ENCODE measurements around the gene ANO2.

ANO2 gene

DNA sequence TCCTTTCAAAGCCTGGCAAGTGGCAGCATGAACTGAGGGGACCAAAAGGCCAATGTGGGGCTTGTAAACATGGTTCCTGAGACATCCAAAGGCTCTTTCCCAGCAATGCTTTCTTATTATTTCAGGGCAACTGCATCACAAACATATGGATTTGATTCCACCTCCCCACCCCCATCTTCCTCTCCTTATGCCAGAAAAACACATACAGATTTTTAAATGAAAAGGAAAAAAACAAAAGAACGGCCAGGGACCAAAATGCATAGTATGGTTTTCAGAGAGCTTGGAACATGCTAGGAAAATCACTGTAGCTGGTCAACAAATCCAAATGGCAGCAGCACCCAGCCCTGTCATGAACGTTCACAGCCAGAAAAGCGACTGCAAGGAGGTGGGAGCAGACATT is 167.6 kb downstream of the ANO2 start:
- TF ChIP-seq, protein P1, sequence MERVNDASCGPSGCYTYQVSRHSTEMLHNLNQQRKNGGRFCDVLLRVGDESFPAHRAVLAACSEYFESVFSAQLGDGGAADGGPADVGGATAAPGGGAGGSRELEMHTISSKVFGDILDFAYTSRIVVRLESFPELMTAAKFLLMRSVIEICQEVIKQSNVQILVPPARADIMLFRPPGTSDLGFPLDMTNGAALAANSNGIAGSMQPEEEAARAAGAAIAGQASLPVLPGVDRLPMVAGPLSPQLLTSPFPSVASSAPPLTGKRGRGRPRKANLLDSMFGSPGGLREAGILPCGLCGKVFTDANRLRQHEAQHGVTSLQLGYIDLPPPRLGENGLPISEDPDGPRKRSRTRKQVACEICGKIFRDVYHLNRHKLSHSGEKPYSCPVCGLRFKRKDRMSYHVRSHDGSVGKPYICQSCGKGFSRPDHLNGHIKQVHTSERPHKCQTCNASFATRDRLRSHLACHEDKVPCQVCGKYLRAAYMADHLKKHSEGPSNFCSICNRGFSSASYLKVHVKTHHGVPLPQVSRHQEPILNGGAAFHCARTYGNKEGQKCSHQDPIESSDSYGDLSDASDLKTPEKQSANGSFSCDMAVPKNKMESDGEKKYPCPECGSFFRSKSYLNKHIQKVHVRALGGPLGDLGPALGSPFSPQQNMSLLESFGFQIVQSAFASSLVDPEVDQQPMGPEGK (CRISPR knock-in tag; IDR thresholded peaks at IDR 0.05; ENCODE audit: borderline replicate concordance) = no peak
- TF ChIP-seq SNAI2 (CRISPR knock-in tag; IDR thresholded peaks at IDR 0.05) (no peak), TCF4 (CRISPR knock-in tag; IDR thresholded peaks at IDR 0.05; ENCODE audit: borderline replicate concordance) (no peak), CSDC2 (CRISPR knock-in tag; IDR thresholded peaks at IDR 0.05) (no peak), ZFP3 (CRISPR knock-in tag; IDR thresholded peaks at IDR 0.05) (no peak), ZC3H10 (CRISPR knock-in tag; IDR thresholded peaks at IDR 0.05) (no peak), ISL1 (CRISPR knock-in tag; IDR thresholded peaks at IDR 0.05) (no peak), ZFP30 (CRISPR knock-in tag; IDR thresholded peaks at IDR 0.05) (no peak), ZNF565 (CRISPR knock-in tag; conservative IDR thresholded peaks at IDR 0.05; ENCODE audit: low read depth) (no peak)
- TF ChIP-seq, protein P2, sequence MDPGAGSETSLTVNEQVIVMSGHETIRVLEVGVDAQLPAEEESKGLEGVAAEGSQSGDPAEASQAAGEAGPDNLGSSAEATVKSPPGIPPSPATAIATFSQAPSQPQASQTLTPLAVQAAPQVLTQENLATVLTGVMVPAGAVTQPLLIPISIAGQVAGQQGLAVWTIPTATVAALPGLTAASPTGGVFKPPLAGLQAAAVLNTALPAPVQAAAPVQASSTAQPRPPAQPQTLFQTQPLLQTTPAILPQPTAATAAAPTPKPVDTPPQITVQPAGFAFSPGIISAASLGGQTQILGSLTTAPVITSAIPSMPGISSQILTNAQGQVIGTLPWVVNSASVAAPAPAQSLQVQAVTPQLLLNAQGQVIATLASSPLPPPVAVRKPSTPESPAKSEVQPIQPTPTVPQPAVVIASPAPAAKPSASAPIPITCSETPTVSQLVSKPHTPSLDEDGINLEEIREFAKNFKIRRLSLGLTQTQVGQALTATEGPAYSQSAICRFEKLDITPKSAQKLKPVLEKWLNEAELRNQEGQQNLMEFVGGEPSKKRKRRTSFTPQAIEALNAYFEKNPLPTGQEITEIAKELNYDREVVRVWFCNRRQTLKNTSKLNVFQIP (CRISPR knock-in tag; IDR thresholded peaks at IDR 0.05; ENCODE audit: borderline replicate concordance, low read depth) = no peak
- TF ChIP-seq, protein P3, sequence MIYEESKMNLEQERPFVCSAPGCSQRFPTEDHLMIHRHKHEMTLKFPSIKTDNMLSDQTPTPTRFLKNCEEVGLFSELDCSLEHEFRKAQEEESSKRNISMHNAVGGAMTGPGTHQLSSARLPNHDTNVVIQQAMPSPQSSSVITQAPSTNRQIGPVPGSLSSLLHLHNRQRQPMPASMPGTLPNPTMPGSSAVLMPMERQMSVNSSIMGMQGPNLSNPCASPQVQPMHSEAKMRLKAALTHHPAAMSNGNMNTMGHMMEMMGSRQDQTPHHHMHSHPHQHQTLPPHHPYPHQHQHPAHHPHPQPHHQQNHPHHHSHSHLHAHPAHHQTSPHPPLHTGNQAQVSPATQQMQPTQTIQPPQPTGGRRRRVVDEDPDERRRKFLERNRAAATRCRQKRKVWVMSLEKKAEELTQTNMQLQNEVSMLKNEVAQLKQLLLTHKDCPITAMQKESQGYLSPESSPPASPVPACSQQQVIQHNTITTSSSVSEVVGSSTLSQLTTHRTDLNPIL (CRISPR knock-in tag; IDR thresholded peaks at IDR 0.05; ENCODE audit: low read depth) = no peak
- no peak for ATAC-seq

DNA sequence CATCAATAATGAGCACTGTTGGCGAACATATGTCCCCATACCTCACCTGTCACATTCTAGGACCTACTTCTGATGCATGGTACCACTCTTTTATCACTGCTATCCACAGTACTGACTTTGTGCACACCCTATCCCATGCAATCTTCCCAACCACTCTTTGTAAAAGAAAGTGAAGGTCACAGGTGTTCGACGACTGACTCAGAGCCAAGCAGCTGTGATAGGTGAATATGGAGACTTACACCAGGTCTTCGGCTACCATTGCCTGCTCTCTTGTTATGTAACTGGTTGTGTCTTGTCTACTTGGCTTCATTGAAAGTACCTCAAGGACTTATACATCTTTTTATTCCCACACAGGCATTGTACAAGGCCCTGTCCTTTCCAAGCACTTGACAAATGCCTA is 169.0 kb downstream of the ANO2 start:
- no peak for ATAC-seq
- TF ChIP-seq, protein P3 (CRISPR knock-in tag; IDR thresholded peaks at IDR 0.05; ENCODE audit: low read depth) = no peak
- TF ChIP-seq ARNTL (CRISPR knock-in tag; IDR thresholded peaks at IDR 0.05; ENCODE audit: borderline replicate concordance, low read depth) = no peak
- TF ChIP-seq, protein P4, sequence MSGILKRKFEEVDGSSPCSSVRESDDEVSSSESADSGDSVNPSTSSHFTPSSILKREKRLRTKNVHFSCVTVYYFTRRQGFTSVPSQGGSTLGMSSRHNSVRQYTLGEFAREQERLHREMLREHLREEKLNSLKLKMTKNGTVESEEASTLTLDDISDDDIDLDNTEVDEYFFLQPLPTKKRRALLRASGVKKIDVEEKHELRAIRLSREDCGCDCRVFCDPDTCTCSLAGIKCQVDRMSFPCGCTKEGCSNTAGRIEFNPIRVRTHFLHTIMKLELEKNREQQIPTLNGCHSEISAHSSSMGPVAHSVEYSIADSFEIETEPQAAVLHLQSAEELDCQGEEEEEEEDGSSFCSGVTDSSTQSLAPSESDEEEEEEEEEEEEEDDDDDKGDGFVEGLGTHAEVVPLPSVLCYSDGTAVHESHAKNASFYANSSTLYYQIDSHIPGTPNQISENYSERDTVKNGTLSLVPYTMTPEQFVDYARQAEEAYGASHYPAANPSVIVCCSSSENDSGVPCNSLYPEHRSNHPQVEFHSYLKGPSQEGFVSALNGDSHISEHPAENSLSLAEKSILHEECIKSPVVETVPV (CRISPR knock-in tag; IDR thresholded peaks at IDR 0.05) = no peak
- TF ChIP-seq ZNF565 (CRISPR knock-in tag; conservative IDR thresholded peaks at IDR 0.05; ENCODE audit: low read depth) = no peak
- no peak for TF ChIP-seq PPARA (CRISPR knock-in tag; IDR thresholded peaks at IDR 0.05; ENCODE audit: borderline replicate concordance)
- no peak for TF ChIP-seq ZNF70 (CRISPR knock-in tag; IDR thresholded peaks at IDR 0.05)
- no peak for TF ChIP-seq TOX (CRISPR knock-in tag; IDR thresholded peaks at IDR 0.05; ENCODE audit: borderline replicate concordance)
- TF ChIP-seq ZC3H10 (CRISPR knock-in tag; IDR thresholded peaks at IDR 0.05) = no peak
- TF ChIP-seq ZFP3 (CRISPR knock-in tag; IDR thresholded peaks at IDR 0.05) = no peak
- TF ChIP-seq TCF4 (CRISPR knock-in tag; IDR thresholded peaks at IDR 0.05; ENCODE audit: borderline replicate concordance) = no peak
- no peak for TF ChIP-seq BACH2 (CRISPR knock-in tag; IDR thresholded peaks at IDR 0.05; ENCODE audit: borderline replicate concordance)
- TF ChIP-seq ISL1 (CRISPR knock-in tag; IDR thresholded peaks at IDR 0.05) = no peak
- TF ChIP-seq, protein P2 (CRISPR knock-in tag; IDR thresholded peaks at IDR 0.05; ENCODE audit: borderline replicate concordance, low read depth) = no peak
- TF ChIP-seq ZFP30 (CRISPR knock-in tag; IDR thresholded peaks at IDR 0.05) = no peak
- no peak for TF ChIP-seq CSDC2 (CRISPR knock-in tag; IDR thresholded peaks at IDR 0.05)
- no peak for TF ChIP-seq SNAI2 (CRISPR knock-in tag; IDR thresholded peaks at IDR 0.05)
- TF ChIP-seq OSR1 (CRISPR knock-in tag; IDR thresholded peaks at IDR 0.05) = no peak
- TF ChIP-seq, protein P5, sequence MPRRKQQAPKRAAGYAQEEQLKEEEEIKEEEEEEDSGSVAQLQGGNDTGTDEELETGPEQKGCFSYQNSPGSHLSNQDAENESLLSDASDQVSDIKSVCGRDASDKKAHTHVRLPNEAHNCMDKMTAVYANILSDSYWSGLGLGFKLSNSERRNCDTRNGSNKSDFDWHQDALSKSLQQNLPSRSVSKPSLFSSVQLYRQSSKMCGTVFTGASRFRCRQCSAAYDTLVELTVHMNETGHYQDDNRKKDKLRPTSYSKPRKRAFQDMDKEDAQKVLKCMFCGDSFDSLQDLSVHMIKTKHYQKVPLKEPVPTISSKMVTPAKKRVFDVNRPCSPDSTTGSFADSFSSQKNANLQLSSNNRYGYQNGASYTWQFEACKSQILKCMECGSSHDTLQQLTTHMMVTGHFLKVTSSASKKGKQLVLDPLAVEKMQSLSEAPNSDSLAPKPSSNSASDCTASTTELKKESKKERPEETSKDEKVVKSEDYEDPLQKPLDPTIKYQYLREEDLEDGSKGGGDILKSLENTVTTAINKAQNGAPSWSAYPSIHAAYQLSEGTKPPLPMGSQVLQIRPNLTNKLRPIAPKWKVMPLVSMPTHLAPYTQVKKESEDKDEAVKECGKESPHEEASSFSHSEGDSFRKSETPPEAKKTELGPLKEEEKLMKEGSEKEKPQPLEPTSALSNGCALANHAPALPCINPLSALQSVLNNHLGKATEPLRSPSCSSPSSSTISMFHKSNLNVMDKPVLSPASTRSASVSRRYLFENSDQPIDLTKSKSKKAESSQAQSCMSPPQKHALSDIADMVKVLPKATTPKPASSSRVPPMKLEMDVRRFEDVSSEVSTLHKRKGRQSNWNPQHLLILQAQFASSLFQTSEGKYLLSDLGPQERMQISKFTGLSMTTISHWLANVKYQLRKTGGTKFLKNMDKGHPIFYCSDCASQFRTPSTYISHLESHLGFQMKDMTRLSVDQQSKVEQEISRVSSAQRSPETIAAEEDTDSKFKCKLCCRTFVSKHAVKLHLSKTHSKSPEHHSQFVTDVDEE (CRISPR knock-in tag; IDR thresholded peaks at IDR 0.05) = no peak
- no peak for TF ChIP-seq ZNF8 (CRISPR knock-in tag; IDR thresholded peaks at IDR 0.05)

Measured in SK-N-SH treated with all-trans-retinoic acid at 6 μM for 48 hours (cell line).